ENCODE data around the gene MVB12B. TPM values are rescaled to one million over a fixed set of nuclear protein-coding genes. Genes with fewer than 3 reads are reported as not detected.
"Not testable (repeated sequence)": the region's sequence is repeated elsewhere in the genome, so short reads cannot be mapped to it uniquely, and the experiment has no call there.

The MVB12B gene
- 1 to 10 TPM; 2.1 to 2.4 TPM for polyA plus RNA-seq

- Histone ChIP-seq H3K36me3 (ENCODE audit: control insufficient read depth in 2 of 2, insufficient read depth in 2 of 2, low read length in 1 of 2) (no peaks in the 10 kb centered on the region), H3K27me3 (ENCODE audit: control insufficient read depth in 1 of 2, insufficient read depth in 2 of 2, low read length in 2 of 2) (no peaks in the 10 kb centered on the region), H3K4me3 (ENCODE audit: low read depth in 1 of 2, low read length in 2 of 2) (peak within 1 kb of the TSS; percentile 67), H3K4me1 (ENCODE audit: control insufficient read depth in 2 of 2, insufficient read depth in 2 of 2, low read length in 1 of 2) (peaks cover 0 to 6% of the 10 kb centered on the region in 2 donors), H3K27ac (ENCODE audit: low read depth in 2 of 2, low read length in 1 of 2) (peak within 1 kb of the TSS; percentile 78 to 83), H3K9me3 (ENCODE audit: control insufficient read depth in 2 of 2, insufficient read depth in 1 of 2, low read depth in 1 of 2, low read length in 1 of 2) (no peaks in the 10 kb centered on the region)
- WGBS, 2 donors = 3 to 20% methylated on average over 17 to 94 of the region's 94 CpGs
Measured at GRCh38 chr9:126326228-126327005, at the start of gene MVB12B. MVB12B (plus strand) TSS chr9:126326829; CDS start chr9:126326930, 101 bp downstream.

GRCh38 chr9:126283799-126284465 lies 42.7 kb upstream of the MVB12B start:
- H3K27me3 ChIP-seq (ENCODE audit: control insufficient read depth in 1 of 2, insufficient read depth in 2 of 2, low read length in 2 of 2) = no peaks in the 10 kb centered on the region
- WGBS, 2 donors = 78 to 83% methylated on average over 9 of the region's 9 CpGs
- H3K4me1 ChIP-seq (ENCODE audit: control insufficient read depth in 2 of 2, insufficient read depth in 2 of 2, low read length in 1 of 2) = no peaks in the 10 kb centered on the region
- no peak overlapping the region for H3K4me3 ChIP-seq (ENCODE audit: low read depth in 1 of 2, low read length in 2 of 2)
- no peaks in the 10 kb centered on the region for H3K9me3 ChIP-seq (ENCODE audit: control insufficient read depth in 2 of 2, insufficient read depth in 1 of 2, low read depth in 1 of 2, low read length in 1 of 2)
- no peaks in the 10 kb centered on the region for H3K36me3 ChIP-seq (ENCODE audit: control insufficient read depth in 2 of 2, insufficient read depth in 2 of 2, low read length in 1 of 2)
- H3K27ac ChIP-seq (ENCODE audit: low read depth in 2 of 2, low read length in 1 of 2) = no peak overlapping the region

- H3K27me3 ChIP-seq (ENCODE audit: control insufficient read depth in 1 of 2, insufficient read depth in 2 of 2, low read length in 2 of 2); H3K9me3 ChIP-seq (ENCODE audit: control insufficient read depth in 2 of 2, insufficient read depth in 1 of 2, low read depth in 1 of 2, low read length in 1 of 2); H3K27ac ChIP-seq (ENCODE audit: low read depth in 2 of 2, low read length in 1 of 2); H3K36me3 ChIP-seq (ENCODE audit: control insufficient read depth in 2 of 2, insufficient read depth in 2 of 2, low read length in 1 of 2); H3K4me3 ChIP-seq (ENCODE audit: low read depth in 1 of 2, low read length in 2 of 2); H3K4me1 ChIP-seq (ENCODE audit: control insufficient read depth in 2 of 2, insufficient read depth in 2 of 2, low read length in 1 of 2): not testable (repeated sequence)
- 74 to 76% methylated on average over 2 of the region's 2 CpGs for WGBS, 2 donors
Measured at GRCh38 chr9:126285652-126286051, 41.0 kb upstream of the MVB12B start.

- Histone ChIP-seq H3K36me3 (ENCODE audit: control insufficient read depth in 2 of 2, insufficient read depth in 2 of 2, low read length in 1 of 2) (no peaks in the 10 kb centered on the region), H3K4me3 (ENCODE audit: low read depth in 1 of 2, low read length in 2 of 2) (no peak overlapping the region), H3K4me1 (ENCODE audit: control insufficient read depth in 2 of 2, insufficient read depth in 2 of 2, low read length in 1 of 2) (no peaks in the 10 kb centered on the region), H3K27ac (ENCODE audit: low read depth in 2 of 2, low read length in 1 of 2) (no peak overlapping the region), H3K9me3 (ENCODE audit: control insufficient read depth in 2 of 2, insufficient read depth in 1 of 2, low read depth in 1 of 2, low read length in 1 of 2) (no peaks in the 10 kb centered on the region), H3K27me3 (ENCODE audit: control insufficient read depth in 1 of 2, insufficient read depth in 2 of 2, low read length in 2 of 2) (no peaks in the 10 kb centered on the region)
- 84 to 91% methylated on average over 6 of the region's 6 CpGs for WGBS, 2 donors
Measured at GRCh38 chr9:126287166-126287866, 39.3 kb upstream of the MVB12B start.

- WGBS, 2 donors = 74 to 75% methylated on average over 9 of the region's 9 CpGs
- peaks cover 0 to 4% of the 10 kb centered on the region in 2 donors for H3K4me1 ChIP-seq (ENCODE audit: control insufficient read depth in 2 of 2, insufficient read depth in 2 of 2, low read length in 1 of 2)
- H3K36me3 ChIP-seq (ENCODE audit: control insufficient read depth in 2 of 2, insufficient read depth in 2 of 2, low read length in 1 of 2) = no peaks in the 10 kb centered on the region
- H3K9me3 ChIP-seq (ENCODE audit: control insufficient read depth in 2 of 2, insufficient read depth in 1 of 2, low read depth in 1 of 2, low read length in 1 of 2) = no peaks in the 10 kb centered on the region
- no peak overlapping the region for H3K4me3 ChIP-seq (ENCODE audit: low read depth in 1 of 2, low read length in 2 of 2)
- H3K27ac ChIP-seq (ENCODE audit: low read depth in 2 of 2, low read length in 1 of 2) = no peak overlapping the region
- no peaks in the 10 kb centered on the region for H3K27me3 ChIP-seq (ENCODE audit: control insufficient read depth in 1 of 2, insufficient read depth in 2 of 2, low read length in 2 of 2)
Measured at GRCh38 chr9:126290871-126291270, 35.8 kb upstream of the MVB12B start.

- 90 to 95% methylated on average over 4 of the region's 4 CpGs for WGBS, 2 donors
- no peak overlapping the region for H3K4me3 ChIP-seq (ENCODE audit: low read depth in 1 of 2, low read length in 2 of 2)
- H3K27me3 ChIP-seq (ENCODE audit: control insufficient read depth in 1 of 2, insufficient read depth in 2 of 2, low read length in 2 of 2) = no peaks in the 10 kb centered on the region
- H3K27ac ChIP-seq (ENCODE audit: low read depth in 2 of 2, low read length in 1 of 2) = no peak overlapping the region
- no peaks in the 10 kb centered on the region for H3K9me3 ChIP-seq (ENCODE audit: control insufficient read depth in 2 of 2, insufficient read depth in 1 of 2, low read depth in 1 of 2, low read length in 1 of 2)
- peaks cover 0 to 4% of the 10 kb centered on the region in 2 donors for H3K4me1 ChIP-seq (ENCODE audit: control insufficient read depth in 2 of 2, insufficient read depth in 2 of 2, low read length in 1 of 2)
- no peaks in the 10 kb centered on the region for H3K36me3 ChIP-seq (ENCODE audit: control insufficient read depth in 2 of 2, insufficient read depth in 2 of 2, low read length in 1 of 2)
Measured at GRCh38 chr9:126291925-126292324, 34.7 kb upstream of the MVB12B start.

- Histone ChIP-seq H3K36me3 (ENCODE audit: control insufficient read depth in 2 of 2, insufficient read depth in 2 of 2, low read length in 1 of 2) (no peaks in the 10 kb centered on the region), H3K27me3 (ENCODE audit: control insufficient read depth in 1 of 2, insufficient read depth in 2 of 2, low read length in 2 of 2) (no peaks in the 10 kb centered on the region), H3K4me1 (ENCODE audit: control insufficient read depth in 2 of 2, insufficient read depth in 2 of 2, low read length in 1 of 2) (peaks cover 0 to 4% of the 10 kb centered on the region in 2 donors), H3K4me3 (ENCODE audit: low read depth in 1 of 2, low read length in 2 of 2) (no peak overlapping the region), H3K27ac (ENCODE audit: low read depth in 2 of 2, low read length in 1 of 2) (no peak overlapping the region), H3K9me3 (ENCODE audit: control insufficient read depth in 2 of 2, insufficient read depth in 1 of 2, low read depth in 1 of 2, low read length in 1 of 2) (no peaks in the 10 kb centered on the region)
- WGBS, 2 donors = 72 to 73% methylated on average over 16 of the region's 16 CpGs
Measured at GRCh38 chr9:126292736-126293521, 33.7 kb upstream of the MVB12B start.

GRCh38 chr9:126293522-126293889 lies 33.1 kb upstream of the MVB12B start:
- Histone ChIP-seq H3K27ac (ENCODE audit: low read depth in 2 of 2, low read length in 1 of 2) (no peak overlapping the region), H3K4me1 (ENCODE audit: control insufficient read depth in 2 of 2, insufficient read depth in 2 of 2, low read length in 1 of 2) (peaks cover 0 to 4% of the 10 kb centered on the region in 2 donors)
- WGBS, 2 donors = 77 to 79% methylated on average over 9 of the region's 9 CpGs

More at GRCh38 chr9:126293522-126293889, 33.1 kb upstream of the MVB12B start:
- no peaks in the 10 kb centered on the region for H3K36me3 ChIP-seq (ENCODE audit: control insufficient read depth in 2 of 2, insufficient read depth in 2 of 2, low read length in 1 of 2)
- H3K4me3 ChIP-seq (ENCODE audit: low read depth in 1 of 2, low read length in 2 of 2) = no peak overlapping the region
- no peaks in the 10 kb centered on the region for H3K9me3 ChIP-seq (ENCODE audit: control insufficient read depth in 2 of 2, insufficient read depth in 1 of 2, low read depth in 1 of 2, low read length in 1 of 2)
- no peaks in the 10 kb centered on the region for H3K27me3 ChIP-seq (ENCODE audit: control insufficient read depth in 1 of 2, insufficient read depth in 2 of 2, low read length in 2 of 2)
